GM19193 (cell line): ENCODE data around the gene BICC1.

ENCODE experiments used
- POLR2A ChIP-seq: IDR thresholded peaks from 4 replicates; pipeline ENCODE4 v1.6.1; 2011; ENCODE audit not compliant: insufficient read depth, insufficient read length; ENCODE audit errors: extremely low read depth

The BICC1 gene

GRCh38 chr10:58721601-58722281 lies 209.1 kb downstream of the BICC1 start:
- no peak for TF ChIP-seq POLR2A

- TF ChIP-seq POLR2A: no peak
Measured at GRCh38 chr10:58723186-58723585, 210.5 kb downstream of the BICC1 start.

- no peak for TF ChIP-seq POLR2A
Measured at GRCh38 chr10:58723966-58724365, 211.3 kb downstream of the BICC1 start.

GRCh38 chr10:58724781-58725180 lies 212.1 kb downstream of the BICC1 start:
- TF ChIP-seq POLR2A: no peak

- TF ChIP-seq POLR2A: no peak
Measured at GRCh38 chr10:58725901-58726300, 213.2 kb downstream of the BICC1 start.

GRCh38 chr10:58727633-58728032 lies 215.0 kb downstream of the BICC1 start:
- TF ChIP-seq POLR2A: no peak

- TF ChIP-seq POLR2A: no peak
Measured at GRCh38 chr10:58731276-58731675, 218.6 kb downstream of the BICC1 start.

- TF ChIP-seq POLR2A: no peak
Measured at GRCh38 chr10:58733436-58733835, 220.8 kb downstream of the BICC1 start.

- TF ChIP-seq POLR2A: no peak
Measured at GRCh38 chr10:58734116-58734515, 221.4 kb downstream of the BICC1 start.

GRCh38 chr10:58734664-58735063 lies 222.0 kb downstream of the BICC1 start:
- no peak for TF ChIP-seq POLR2A

GRCh38 chr10:58735087-58735486 lies 222.4 kb downstream of the BICC1 start:
- TF ChIP-seq POLR2A: no peak

- TF ChIP-seq POLR2A: no peak
Measured at GRCh38 chr10:58740620-58741369, 228.1 kb downstream of the BICC1 start.

- no peak for TF ChIP-seq POLR2A
Measured at GRCh38 chr10:58741673-58742072, 229.0 kb downstream of the BICC1 start.

- TF ChIP-seq POLR2A: no peak
Measured at GRCh38 chr10:58742141-58742540, 229.5 kb downstream of the BICC1 start.

- no peak for TF ChIP-seq POLR2A
Measured at GRCh38 chr10:58743466-58744115, 230.9 kb downstream of the BICC1 start.
